Measurements from ENCODE around the gene CYB561D1. TPM values are rescaled to one million over a fixed set of nuclear protein-coding genes. Genes with fewer than 3 reads are reported as not detected.
A peak's percentile ranks its signal among the peaks of the same experiment; 100 is the strongest.

Gene CYB561D1
- total RNA-seq, 1 donor from 2014 or later: 4.6 TPM

DNA sequence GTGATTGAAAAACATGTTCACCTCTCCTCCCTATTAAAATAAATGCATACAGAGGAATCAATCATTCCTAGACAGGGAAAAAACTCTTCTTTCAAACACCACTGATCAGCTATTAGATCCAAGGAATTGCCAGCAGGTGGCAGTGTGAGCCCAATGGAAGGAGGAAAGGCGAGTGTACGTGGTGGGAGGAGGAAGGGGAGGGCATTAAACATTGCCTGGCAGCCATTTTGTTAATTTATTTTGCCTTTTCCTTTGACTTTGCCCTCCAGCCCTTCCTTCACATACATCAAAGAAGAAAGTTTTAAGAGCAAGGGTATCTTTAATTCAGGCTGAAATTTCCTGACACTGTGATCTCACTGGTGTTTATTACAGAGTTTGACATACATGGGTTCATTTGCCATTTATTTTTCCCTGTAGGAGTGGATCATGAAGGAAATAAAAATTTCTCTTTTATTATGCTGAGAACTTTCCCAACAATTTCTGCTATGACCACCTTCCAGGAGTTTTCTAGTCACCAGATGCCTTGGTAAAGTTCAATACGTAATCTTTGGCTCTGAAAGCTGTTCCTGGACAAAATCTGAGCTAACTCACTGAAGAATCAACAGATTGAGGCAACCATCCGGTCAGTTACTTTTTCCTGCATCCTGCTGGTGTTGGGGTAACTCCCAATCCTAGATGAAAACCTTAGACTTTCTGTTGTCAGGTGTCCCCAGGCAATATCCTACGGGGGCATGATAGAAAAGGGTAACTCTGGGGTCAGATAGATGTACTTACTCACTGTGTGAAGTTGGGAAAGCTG lies 52.6 kb downstream of the CYB561D1 start:
- peak; percentile 90 to 93 for DNase-seq (ENCODE audit: low read depth in 2 of 2)

DNA sequence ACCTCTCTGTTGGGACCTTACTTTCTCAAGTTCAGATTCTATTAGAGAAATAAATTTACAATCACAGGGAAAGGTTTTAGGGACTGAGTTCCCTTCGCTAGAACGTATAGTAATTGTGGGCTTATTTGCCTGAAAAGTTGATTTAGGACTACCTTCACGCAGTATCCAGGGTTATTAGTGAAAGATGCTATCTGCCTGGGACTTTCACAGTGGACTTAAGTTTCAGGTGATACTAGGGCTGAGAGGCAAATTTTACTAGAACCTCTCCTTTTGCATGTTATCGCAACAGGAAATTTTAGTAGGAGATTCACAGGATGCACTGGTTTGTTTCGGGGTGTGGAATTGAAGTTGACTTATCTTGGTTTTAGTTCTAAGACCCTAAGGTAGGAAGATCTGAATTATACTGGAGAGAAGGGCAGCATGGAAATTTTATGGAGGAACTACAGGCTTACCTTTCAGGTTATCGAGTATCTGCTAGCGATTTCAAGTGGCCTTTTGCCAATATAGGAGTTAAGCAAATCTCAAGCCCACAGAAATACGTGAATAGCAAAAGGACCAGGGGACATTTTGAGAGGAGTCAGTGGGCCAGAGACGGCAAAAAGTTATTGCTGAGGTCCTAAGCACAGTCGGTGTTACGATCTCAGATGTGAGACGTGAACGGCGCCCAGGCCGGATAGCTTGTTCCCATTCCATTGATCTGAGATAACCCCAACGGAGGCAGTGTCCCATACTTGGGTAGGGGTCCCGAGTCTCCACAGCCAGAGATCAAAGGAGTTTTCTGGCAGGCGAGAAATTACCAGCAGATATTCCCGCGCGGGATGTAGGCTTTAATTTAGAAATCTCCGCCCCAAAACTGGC lies 53.8 kb downstream of the CYB561D1 start:
- DNase-seq (ENCODE audit: low read depth in 2 of 2): peak; percentile 41 to 46

DNA sequence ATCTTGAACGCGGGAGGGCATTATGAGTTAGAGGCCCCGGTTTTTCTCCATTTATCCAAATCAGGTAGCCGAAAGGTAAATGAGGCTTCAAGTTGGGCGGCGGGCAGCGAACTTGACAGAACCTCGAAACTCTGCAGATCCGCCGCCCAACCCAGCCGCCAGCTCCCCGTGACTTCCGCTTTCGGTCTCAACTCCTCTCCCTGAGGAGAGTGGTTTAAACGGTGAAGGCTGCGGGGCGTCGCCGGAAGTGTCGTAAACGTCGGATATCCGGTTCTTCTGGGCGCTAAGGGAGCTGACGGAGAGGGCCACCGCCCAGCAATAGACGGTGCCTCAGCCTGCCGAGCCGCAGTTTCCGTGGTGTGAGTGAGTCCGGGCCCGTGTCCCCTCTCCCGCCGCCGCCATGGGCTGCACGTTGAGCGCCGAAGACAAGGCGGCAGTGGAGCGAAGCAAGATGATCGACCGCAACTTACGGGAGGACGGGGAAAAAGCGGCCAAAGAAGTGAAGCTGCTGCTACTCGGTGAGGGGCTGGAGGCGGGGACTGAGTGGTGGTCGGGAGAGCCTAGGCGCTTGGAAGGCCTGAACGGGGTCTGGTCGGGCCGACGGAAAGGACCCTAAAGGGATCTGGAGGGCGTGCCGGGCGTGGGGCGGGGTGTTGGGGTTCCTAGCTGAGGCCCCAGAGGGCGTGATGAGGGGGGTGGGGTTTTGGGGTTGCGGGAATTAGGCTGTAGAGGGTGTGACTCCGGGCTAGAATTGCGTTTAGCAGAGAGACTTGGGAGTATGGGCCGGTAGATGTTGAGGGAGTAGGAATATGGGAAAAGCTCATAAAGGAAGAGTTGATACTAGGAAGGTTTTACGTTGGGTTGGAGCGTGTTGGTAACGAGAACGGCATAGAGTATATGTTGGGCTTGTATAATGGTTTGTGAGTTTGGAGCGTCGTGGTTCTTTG lies 54.7 kb downstream of the CYB561D1 start, which contains the start of gene GNAI3:
Gene GNAI3 (plus strand): TSS at position 295 of the 947 bp plus-strand sequence. CDS start 106 bp downstream, at position 401.
- peak; percentile 92 to 97 for DNase-seq (ENCODE audit: low read depth in 2 of 2)

Other genes starting within 250 kb of the CYB561D1 start
- gene CELSR2, start 244.6 kb upstream of the CYB561D1 start, total RNA-seq: 0.65 and 0.79 TPM in 2 replicates
- 0.79 and 2.8 TPM in 2 replicates for gene PSRC1, start 210.9 kb upstream of the CYB561D1 start, total RNA-seq
- gene MYBPHL, start 187.1 kb upstream of the CYB561D1 start, total RNA-seq: not detected in 2 replicates
- gene SORT1, start 96.2 kb upstream of the CYB561D1 start, total RNA-seq: 9.5 and 11.6 TPM in 2 replicates
- 33.7 and 42.5 TPM in 2 replicates for gene PSMA5, start 67.6 kb upstream of the CYB561D1 start, total RNA-seq
- gene SYPL2, start 27.5 kb upstream of the CYB561D1 start, total RNA-seq: under 0.01 TPM in 1 of 2 replicates, not detected in the other
- 0.65 and 0.79 TPM in 2 replicates for gene ATXN7L2, start 10.2 kb upstream of the CYB561D1 start, total RNA-seq
- gene AMIGO1, start 15.6 kb downstream of the CYB561D1 start, total RNA-seq: 0.65 and 1.4 TPM in 2 replicates
- 0.20 and 0.22 TPM in 2 replicates for gene GPR61, start 45.8 kb downstream of the CYB561D1 start, total RNA-seq
- 8.7 and 11.8 TPM in 2 replicates for gene GNAI3, start 54.5 kb downstream of the CYB561D1 start, total RNA-seq
- gene GNAT2, start 125.5 kb downstream of the CYB561D1 start, total RNA-seq: under 0.01 and 0.22 TPM in 2 replicates
- 25.3 and 26.8 TPM in 2 replicates for gene AMPD2, start 125.7 kb downstream of the CYB561D1 start, total RNA-seq
- gene GSTM4, start 162.0 kb downstream of the CYB561D1 start, total RNA-seq: 0.40 and 0.65 TPM in 2 replicates
- gene GSTM2, start 174.0 kb downstream of the CYB561D1 start, total RNA-seq: 0.87 and 1.4 TPM in 2 replicates
- gene GSTM1, start 193.7 kb downstream of the CYB561D1 start, total RNA-seq: not detected in 2 replicates
- gene GSTM5, start 218.2 kb downstream of the CYB561D1 start, total RNA-seq: under 0.01 TPM in 1 of 2 replicates, not detected in the other
- gene GSTM3, start 246.9 kb downstream of the CYB561D1 start, total RNA-seq: 36.3 and 42.9 TPM in 2 replicates

Data from lung microvascular endothelial cell (primary cell).